CD1c-positive myeloid dendritic cell (primary cell): ENCODE results near the gene KIF19.

ENCODE experiments used
- DNase-seq: peaks from one replicate; pipeline ENCODE4 v3.0.0-alpha.2; 2016; ENCODE audit errors: extremely low spot score

The KIF19 gene

GRCh38 chr17:74340470-74341023 is 14.5 kb downstream of the KIF19 start:
- peak; percentile 2 for DNase-seq

GRCh38 chr17:74342224-74342623 is 16.2 kb downstream of the KIF19 start:
- no peak for DNase-seq

GRCh38 chr17:74343121-74343520 is 17.1 kb downstream of the KIF19 start:
- DNase-seq = no peak

DNA sequence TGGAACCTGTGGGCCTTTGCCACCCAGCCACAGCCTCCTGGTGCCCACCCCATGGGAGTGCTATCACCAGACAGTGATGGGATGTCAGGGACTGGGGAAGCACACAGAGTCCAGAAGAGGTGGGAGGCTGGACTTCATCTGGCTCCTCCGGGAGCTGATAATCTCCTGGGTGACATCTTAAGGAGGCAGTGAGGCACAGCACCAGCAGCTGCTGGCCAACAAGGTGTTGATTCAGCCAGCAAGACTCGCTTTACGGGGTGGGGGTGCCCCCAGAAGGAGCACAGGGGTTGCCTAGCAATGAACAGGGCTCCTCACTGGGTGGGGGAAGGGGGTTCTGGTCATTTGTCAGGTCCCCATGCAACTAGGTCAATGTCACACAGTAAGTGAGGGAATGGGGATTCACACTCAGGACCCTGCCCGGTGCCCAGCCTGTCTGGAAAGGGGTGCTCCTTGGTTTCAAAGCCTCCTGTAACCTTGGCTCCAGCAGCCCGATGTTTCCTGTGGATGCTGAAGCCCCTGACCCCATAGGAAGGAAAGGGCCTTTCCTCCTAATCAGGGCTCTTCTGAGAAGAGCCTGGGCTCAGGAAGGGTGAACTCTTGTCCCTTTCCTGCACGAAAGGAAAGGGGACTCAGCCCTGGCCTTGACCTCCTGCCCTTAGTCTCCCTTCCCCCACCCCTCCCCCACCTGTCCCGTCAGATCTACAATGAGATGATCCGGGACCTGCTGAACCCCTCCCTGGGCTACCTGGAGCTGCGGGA is 17.7 kb downstream of the KIF19 start:
- no peak for DNase-seq

DNA sequence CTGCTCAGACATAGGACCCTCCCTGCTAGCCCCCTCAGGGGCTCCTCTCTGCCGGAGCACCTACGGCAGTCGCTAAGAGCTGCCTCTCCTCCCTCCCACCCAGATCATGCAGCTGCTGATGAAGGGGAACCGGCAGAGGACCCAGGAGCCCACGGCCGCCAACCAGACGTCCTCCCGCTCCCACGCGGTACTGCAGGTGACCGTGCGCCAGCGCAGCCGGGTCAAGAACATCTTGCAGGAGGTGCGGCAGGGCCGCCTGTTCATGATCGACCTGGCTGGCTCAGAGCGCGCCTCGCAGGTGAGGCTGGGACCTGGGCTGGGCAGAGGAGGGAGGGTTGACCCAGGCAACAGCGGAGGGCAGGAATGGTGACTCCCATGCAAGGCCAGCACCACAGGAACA is 18.6 kb downstream of the KIF19 start:
- DNase-seq = no peak

DNA sequence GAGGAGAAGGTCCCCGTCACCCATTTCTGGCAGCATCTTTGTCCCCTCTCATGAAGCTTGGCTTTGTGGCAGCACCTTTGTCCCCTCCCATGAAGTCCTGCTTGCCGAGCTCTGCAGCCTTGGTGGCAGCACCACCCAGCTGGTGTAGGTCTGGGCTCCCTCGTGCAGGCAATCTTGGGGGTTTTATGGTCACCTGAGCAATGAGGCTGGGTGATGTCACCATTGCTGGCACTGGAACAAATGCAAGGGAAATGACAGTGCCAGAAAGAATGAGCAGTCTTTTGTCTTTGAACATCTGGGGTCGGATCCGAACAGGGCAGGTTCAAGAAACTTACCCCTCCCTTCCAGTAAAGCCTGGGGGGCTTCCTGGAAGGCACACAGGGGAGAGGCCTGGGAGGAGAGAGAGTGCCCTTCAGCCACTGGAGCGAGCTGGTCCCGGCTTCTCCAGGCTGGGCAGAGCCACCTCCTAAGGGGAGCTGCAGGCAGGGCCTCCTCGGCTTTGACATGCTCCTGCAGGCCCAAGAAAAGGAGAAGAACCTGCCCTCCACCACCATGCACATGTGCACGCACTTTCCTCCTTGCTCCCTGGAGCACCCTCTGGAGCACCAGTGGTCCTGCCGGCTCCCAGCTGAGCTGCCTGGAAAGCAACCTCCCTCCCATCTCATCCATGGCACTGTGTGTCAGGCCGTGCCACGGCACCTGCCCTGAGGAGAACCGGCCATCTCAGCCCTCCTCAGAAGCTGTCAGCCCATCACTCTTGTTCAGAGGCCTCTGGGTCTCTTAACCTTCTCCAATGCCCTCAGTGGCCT is 19.6 kb downstream of the KIF19 start:
- no peak for DNase-seq

GRCh38 chr17:74347646-74348045 is 21.6 kb downstream of the KIF19 start:
- no peak for DNase-seq

GRCh38 chr17:74349120-74349519 is 23.1 kb downstream of the KIF19 start:
- DNase-seq = no peak

GRCh38 chr17:74350486-74350885 is 24.5 kb downstream of the KIF19 start:
- no peak for DNase-seq

DNA sequence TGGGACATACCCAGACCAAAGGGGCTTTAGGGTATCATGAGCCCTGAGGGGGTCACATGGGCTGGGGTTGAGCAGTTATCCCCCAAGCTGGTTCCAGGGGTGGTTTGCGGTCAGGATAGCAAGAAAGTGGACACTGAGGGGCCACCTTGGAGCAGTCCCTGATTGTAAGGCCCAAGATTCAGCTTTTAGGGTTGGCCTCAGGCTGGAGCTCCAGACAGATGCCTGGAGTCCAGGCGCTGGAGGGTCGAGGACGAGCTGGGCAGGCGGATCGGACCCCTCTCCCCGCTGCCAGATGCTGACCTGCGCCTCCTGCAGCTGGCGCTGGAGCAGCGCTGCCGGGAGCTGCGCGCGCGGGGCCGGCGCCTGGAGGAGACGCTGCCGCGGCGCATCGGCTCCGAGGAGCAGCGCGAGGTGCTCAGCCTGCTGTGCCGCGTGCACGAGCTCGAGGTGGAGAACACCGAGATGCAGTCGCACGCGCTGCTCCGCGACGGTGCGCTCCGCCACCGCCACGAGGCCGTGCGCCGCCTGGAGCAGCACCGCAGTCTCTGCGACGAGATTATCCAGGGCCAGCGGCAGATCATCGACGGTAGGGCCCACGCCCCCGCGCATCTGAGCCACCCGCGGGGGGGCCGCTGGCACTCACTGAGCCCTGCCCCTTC is 25.7 kb downstream of the KIF19 start:
- DNase-seq = peak; percentile 7

DNA sequence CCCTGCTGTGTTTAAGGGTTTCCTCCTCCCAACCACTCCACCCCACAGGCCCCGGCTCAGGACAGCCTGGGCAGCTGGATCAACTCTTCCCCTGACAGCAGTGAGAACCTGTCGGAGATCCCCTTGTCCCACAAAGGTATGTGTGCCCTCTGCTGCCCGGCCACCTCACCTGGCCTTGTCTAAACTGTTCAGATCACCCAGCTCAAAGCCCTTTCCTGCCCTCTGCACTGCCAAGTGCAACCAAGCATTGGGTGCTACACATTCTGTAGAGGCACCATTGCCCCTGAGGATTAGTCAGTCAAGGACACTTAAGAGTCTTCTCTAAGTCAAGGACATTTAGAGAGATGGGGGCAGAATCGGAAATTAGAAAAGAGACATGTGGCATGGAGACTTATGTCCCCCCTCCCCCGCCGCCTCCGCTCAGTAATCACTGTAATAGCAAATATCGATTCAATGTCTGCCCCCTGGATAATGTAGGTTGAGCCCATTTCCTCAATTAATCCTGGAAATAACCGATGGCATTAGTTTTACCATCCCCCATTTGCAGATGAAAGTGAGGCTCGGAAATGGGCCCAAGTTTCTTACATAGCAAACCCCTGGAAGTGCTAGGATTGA is 27.5 kb downstream of the KIF19 start:
- DNase-seq = no peak

DNA sequence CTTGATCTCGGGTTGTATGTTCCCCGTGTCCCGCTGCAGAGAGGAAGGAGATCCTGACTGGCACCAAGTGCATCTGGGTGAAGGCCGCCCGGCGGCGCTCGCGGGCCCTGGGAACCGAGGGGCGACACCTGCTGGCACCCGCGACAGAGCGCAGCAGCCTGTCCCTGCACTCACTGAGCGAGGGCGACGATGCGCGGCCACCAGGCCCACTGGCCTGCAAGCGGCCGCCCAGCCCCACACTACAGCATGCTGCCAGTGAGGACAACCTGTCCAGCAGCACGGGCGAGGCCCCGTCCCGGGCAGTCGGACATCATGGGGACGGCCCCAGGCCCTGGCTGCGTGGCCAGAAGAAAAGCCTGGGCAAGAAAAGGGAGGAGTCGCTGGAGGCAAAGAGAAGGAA is 28.1 kb downstream of the KIF19 start:
- peak; percentile 78 for DNase-seq

DNA sequence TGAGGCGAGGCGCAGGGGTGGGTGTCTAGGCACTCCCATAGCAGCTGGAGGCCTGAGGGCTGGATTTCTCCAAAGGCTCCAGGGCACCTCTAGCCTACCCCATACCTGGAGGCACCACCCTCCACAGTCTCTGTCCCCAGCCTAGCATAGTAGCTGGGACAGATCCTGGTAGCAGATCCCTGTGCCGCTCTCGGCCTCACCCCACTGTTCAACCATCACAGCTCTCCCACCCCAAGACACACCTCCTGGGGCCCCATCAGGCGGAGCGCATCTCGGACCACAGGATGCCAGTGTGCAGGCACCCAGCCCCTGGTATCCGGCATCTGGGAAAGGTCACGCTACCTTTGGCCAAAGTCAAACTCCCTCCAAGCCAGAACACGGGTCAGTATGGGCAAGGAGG is 28.5 kb downstream of the KIF19 start:
- no peak for DNase-seq

DNA sequence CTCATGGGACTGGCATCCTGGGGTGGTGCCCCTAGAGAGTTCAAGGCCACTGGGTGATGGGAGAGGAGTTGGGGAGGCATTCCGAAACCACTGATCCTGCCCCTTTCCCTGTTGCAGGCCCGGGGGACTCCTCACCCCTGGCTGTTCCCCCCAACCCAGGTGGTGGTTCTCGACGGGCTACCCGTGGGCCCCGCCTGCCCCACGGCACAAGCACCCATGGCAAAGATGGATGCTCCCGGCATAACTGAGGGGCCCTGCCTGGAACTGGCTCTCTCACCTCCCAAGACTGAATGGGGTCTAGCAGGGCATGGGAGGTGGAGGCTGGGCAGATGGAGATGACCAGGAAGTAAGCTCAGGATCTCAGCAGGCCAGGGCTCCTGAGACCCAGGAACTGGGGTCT is 29.0 kb downstream of the KIF19 start:
- no peak for DNase-seq

- peak; percentile 24 for DNase-seq
Observed at GRCh38 chr17:74356646-74357465, 30.8 kb downstream of the KIF19 start.

GRCh38 chr17:74357466-74357809 is 31.4 kb downstream of the KIF19 start:
- DNase-seq = no peak

DNA sequence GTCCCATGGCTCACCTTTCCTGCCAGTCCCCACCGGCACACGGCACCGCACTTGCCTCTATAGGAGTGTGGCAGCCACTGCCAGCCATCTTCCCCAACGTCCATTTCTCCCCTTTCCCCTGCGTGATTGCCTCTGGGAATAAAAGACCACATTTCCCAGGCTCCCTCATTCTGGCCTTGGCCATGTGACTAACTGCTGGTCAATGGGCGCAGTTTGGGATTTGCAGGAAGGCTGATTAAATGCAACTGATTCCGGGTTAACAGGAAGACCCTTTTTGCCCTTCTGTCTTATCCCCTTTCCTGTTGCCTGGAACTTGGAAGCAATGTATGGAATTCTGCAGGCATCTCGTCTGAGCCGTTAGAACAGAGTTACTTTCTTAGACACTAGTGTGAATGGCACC is 32.7 kb downstream of the KIF19 start:
- DNase-seq = no peak

DNA sequence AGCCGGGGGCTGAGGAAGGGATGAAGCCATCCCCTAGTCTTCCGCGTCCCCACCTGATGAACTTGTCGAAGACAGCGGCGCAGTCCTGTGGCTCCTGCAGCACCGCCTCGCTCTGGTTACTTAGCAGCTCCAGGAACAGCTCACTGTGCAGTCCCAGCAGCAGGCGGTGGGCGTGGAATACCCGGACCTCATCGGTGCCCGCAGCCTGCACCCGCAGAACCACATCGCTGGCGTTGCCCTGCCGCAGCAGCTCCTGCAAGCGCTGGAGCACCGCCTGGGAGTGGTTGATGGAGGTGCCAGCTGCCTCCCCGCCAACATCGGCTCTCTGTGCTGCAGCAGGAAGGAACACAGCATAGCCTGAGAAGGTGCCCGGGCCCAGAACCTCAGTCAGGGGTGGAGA is 33.9 kb downstream of the KIF19 start:
- no peak for DNase-seq

GRCh38 chr17:74360899-74361229 is 34.8 kb downstream of the KIF19 start:
- DNase-seq = no peak

- peak; percentile 33 for DNase-seq
Observed at GRCh38 chr17:74361230-74362068, 35.4 kb downstream of the KIF19 start, which contains the start of gene BTBD17. Gene BTBD17, minus strand, starts transcription at chr17:74361868. Its CDS starts 49 bp downstream, at chr17:74361819.
